ENCODE results near the gene C1orf167.

The C1orf167 gene

DNA sequence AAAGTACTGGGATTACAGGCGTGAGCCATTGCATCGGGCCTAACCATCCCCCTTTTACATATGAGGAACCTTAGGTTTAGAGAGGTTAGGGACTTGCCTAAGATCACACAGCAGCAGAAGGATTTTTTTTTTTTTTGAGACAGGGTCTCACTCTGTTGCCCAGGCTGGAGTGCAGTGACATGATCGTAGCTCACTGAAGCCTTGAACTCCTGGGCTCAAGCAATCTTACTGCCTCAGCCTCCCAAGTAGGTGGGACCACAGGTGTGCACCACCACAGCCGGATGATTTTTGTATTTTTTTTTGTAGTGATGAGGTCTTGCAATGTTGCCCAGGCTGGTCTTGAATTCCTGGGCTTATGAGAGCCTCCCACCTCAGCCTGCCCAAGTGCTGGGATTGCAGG, 2.2 kb upstream of the C1orf167 start:
- TF ChIP-seq POLR2AphosphoS5 (IDR thresholded peaks at IDR 0.05; ENCODE audit: low read depth, low read length): no peak
- no peak for TF ChIP-seq PAX5 (IDR thresholded peaks at IDR 0.05; ENCODE audit: insufficient read depth, low read length, severe bottlenecking)
- TF ChIP-seq SPI1 (IDR thresholded peaks at IDR 0.05; ENCODE audit: low read depth, low read length): no peak
- no peak for TF ChIP-seq POU2F2 (IDR thresholded peaks at IDR 0.05; ENCODE audit: low read depth, low read length)
- no peak for TF ChIP-seq POLR2A (IDR thresholded peaks at IDR 0.05; ENCODE audit: low read depth, low read length)
- no peak for TF ChIP-seq TAF1 (IDR thresholded peaks at IDR 0.05; ENCODE audit: low read depth, low read length)
- FAIRE-seq (no peak), DNase-seq (ENCODE audit: insufficient read length, low spot score) (no peak)

DNA sequence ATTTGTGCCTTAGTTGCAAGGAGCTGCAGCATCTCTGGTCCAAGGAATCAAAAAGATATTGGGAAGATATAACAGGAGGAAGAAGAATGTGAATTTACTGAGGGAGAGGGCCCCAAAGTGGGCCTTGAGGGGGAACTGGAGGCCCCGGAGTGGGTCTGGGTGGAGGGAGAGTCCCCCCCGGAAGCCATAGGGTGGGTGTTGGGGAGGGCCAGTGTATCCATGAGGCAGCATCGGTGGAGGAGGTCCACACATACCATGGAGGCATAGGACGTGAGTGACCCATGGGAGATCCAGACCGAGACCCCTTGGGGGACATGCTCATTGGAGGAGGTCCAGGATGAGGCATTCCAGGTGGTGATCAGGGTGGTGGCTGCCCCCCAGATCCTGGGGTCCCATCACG, 708 bp upstream of the C1orf167 start:
- TF ChIP-seq TAF1 (IDR thresholded peaks at IDR 0.05; ENCODE audit: low read depth, low read length): no peak
- TF ChIP-seq POU2F2 (IDR thresholded peaks at IDR 0.05; ENCODE audit: low read depth, low read length): no peak
- TF ChIP-seq POLR2A (IDR thresholded peaks at IDR 0.05; ENCODE audit: low read depth, low read length): no peak
- TF ChIP-seq SPI1 (IDR thresholded peaks at IDR 0.05; ENCODE audit: low read depth, low read length): no peak
- TF ChIP-seq PAX5 (IDR thresholded peaks at IDR 0.05; ENCODE audit: insufficient read depth, low read length, severe bottlenecking): no peak
- no peak for TF ChIP-seq POLR2AphosphoS5 (IDR thresholded peaks at IDR 0.05; ENCODE audit: low read depth, low read length)
- FAIRE-seq (no peak), DNase-seq (ENCODE audit: insufficient read length, low spot score) (no peak)

DNA sequence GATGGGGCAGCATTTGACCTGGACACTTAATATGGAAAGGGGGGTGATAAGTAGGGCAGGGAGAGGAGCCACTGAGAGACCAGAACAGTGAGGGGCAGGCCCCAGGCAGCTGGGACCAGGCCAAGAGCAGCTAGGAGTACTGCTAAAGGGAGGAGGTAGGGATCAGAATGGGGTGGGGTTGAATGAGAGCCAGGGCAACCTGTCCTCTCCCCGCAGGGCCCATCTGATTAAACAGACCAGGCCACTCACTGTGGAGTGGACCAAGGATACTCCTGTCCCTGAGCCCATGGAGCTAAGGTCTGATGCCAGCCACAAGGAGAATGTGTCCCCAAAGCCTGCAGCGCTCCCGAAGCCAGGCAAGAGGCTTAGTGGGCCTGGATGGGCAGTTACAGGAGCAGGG, 2.1 kb downstream of the C1orf167 start:
- FAIRE-seq: no peak
- no peak for DNase-seq (ENCODE audit: insufficient read length, low spot score)
- TF ChIP-seq POLR2A (IDR thresholded peaks at IDR 0.05; ENCODE audit: low read depth, low read length) (no peak), PAX5 (IDR thresholded peaks at IDR 0.05; ENCODE audit: insufficient read depth, low read length, severe bottlenecking) (no peak), POU2F2 (IDR thresholded peaks at IDR 0.05; ENCODE audit: low read depth, low read length) (no peak), POLR2AphosphoS5 (IDR thresholded peaks at IDR 0.05; ENCODE audit: low read depth, low read length) (no peak), TAF1 (IDR thresholded peaks at IDR 0.05; ENCODE audit: low read depth, low read length) (no peak), SPI1 (IDR thresholded peaks at IDR 0.05; ENCODE audit: low read depth, low read length) (no peak)

- no peak for DNase-seq (ENCODE audit: insufficient read length, low spot score)
- FAIRE-seq: no peak
- TF ChIP-seq POU2F2 (IDR thresholded peaks at IDR 0.05; ENCODE audit: low read depth, low read length) (no peak), POLR2A (IDR thresholded peaks at IDR 0.05; ENCODE audit: low read depth, low read length) (no peak), PAX5 (IDR thresholded peaks at IDR 0.05; ENCODE audit: insufficient read depth, low read length, severe bottlenecking) (no peak), SPI1 (IDR thresholded peaks at IDR 0.05; ENCODE audit: low read depth, low read length) (no peak), TAF1 (IDR thresholded peaks at IDR 0.05; ENCODE audit: low read depth, low read length) (no peak), POLR2AphosphoS5 (IDR thresholded peaks at IDR 0.05; ENCODE audit: low read depth, low read length) (no peak)
These were observed 2.5 kb downstream of the C1orf167 start for GRCh38 chr1:11764519-11764918.

GRCh38 chr1:11765661-11766428, 3.9 kb downstream of the C1orf167 start:
- no peak for DNase-seq (ENCODE audit: insufficient read length, low spot score)
- TF ChIP-seq TAF1 (IDR thresholded peaks at IDR 0.05; ENCODE audit: low read depth, low read length) (no peak), SPI1 (IDR thresholded peaks at IDR 0.05; ENCODE audit: low read depth, low read length) (no peak), POLR2A (IDR thresholded peaks at IDR 0.05; ENCODE audit: low read depth, low read length) (no peak), POLR2AphosphoS5 (IDR thresholded peaks at IDR 0.05; ENCODE audit: low read depth, low read length) (no peak), PAX5 (IDR thresholded peaks at IDR 0.05; ENCODE audit: insufficient read depth, low read length, severe bottlenecking) (no peak), POU2F2 (IDR thresholded peaks at IDR 0.05; ENCODE audit: low read depth, low read length) (no peak)
- FAIRE-seq: no peak

DNA sequence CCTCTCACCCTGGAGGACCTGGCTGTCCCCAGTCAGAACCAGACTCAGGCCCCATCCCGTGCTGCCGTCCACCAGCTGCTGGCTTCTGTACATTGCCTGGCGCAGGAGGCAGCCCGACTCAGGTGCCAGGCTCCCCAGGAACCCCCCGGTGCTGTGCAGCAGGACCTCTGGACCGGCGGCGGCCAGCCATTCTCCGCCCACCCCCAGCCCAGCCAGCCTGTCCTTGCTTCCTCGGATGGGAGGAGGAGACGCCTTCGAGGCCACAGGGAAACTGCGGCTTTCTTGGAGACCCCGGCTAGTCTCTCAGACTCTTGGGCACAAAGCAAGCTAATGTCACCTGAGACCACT, 4.4 kb downstream of the C1orf167 start:
- FAIRE-seq (no peak), DNase-seq (ENCODE audit: insufficient read length, low spot score) (no peak)
- no peak for TF ChIP-seq SPI1 (IDR thresholded peaks at IDR 0.05; ENCODE audit: low read depth, low read length)
- no peak for TF ChIP-seq PAX5 (IDR thresholded peaks at IDR 0.05; ENCODE audit: insufficient read depth, low read length, severe bottlenecking)

DNA sequence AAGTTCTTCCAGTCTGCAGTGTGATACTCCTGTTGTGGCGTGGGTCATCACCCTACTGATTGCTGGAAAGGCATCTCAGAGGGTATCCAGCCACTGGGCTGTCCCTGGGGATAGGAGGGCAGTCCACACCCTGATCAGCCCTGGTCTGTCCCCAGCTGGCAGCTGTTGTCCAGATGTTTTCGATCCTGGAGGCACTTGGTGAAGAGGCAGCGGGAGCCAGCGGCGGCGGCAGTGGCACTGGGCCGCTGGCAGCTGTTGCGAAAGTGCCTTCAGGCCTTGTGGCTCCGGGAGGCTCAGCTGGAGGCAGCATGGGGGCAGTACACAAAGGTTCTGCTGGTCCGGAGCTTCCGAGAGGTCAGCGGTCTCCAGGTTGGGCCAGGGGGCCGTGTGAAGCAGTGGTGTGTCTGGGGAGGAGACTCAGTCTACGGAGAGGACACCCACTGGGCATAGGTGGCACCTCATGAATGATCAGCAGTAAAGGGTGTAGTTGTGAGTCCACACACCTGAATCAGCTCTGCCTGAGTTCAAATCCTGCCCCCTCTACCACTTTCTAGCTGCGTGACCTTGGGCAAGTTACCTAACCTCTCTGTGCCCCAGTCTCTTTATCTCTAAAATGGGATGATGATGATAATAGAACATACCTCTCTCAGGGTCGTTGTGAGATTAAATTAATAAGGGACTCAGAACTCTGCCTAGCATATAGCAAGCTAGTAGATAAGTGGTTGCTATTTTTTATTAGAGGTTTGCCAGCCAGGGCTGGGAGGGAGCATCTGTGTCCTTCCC, 6.1 kb downstream of the C1orf167 start:
- no peak for TF ChIP-seq PAX5 (IDR thresholded peaks at IDR 0.05; ENCODE audit: insufficient read depth, low read length, severe bottlenecking)
- no peak for TF ChIP-seq SPI1 (IDR thresholded peaks at IDR 0.05; ENCODE audit: low read depth, low read length)
- TF ChIP-seq POU2F2 (IDR thresholded peaks at IDR 0.05; ENCODE audit: low read depth, low read length): no peak
- no peak for DNase-seq (ENCODE audit: insufficient read length, low spot score)
- FAIRE-seq: no peak

DNA sequence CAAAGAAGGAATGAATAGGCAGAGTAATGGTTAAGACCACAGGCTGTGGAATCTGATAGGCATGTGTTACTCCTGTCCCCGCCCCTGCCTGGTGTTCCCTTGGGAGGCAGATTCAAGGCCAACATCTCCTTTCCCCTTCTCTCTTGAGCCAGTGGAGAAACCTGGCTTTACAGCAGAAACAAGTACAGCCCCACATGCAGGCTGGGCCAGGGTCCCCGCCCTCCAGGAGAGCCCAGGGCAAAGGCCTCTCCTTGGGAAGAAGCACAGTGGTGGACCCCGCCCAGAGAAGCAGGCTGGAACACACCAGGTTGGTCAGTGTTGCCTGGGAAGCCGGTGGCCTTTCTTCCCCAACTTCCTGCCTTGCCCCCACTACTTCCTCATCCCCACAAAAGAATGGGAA, 6.8 kb downstream of the C1orf167 start:
- DNase-seq (ENCODE audit: insufficient read length, low spot score) (no peak), FAIRE-seq (no peak)
- no peak for TF ChIP-seq SPI1 (IDR thresholded peaks at IDR 0.05; ENCODE audit: low read depth, low read length)
- no peak for TF ChIP-seq TAF1 (IDR thresholded peaks at IDR 0.05; ENCODE audit: low read depth, low read length)
- no peak for TF ChIP-seq PAX5 (IDR thresholded peaks at IDR 0.05; ENCODE audit: insufficient read depth, low read length, severe bottlenecking)
- TF ChIP-seq POLR2A (IDR thresholded peaks at IDR 0.05; ENCODE audit: low read depth, low read length): no peak
- TF ChIP-seq POU2F2 (IDR thresholded peaks at IDR 0.05; ENCODE audit: low read depth, low read length): no peak
- TF ChIP-seq POLR2AphosphoS5 (IDR thresholded peaks at IDR 0.05; ENCODE audit: low read depth, low read length): no peak

GRCh38 chr1:11769274-11769673, 7.3 kb downstream of the C1orf167 start:
- FAIRE-seq (no peak), DNase-seq (ENCODE audit: insufficient read length, low spot score) (no peak)
- TF ChIP-seq TAF1 (IDR thresholded peaks at IDR 0.05; ENCODE audit: low read depth, low read length) (no peak), POU2F2 (IDR thresholded peaks at IDR 0.05; ENCODE audit: low read depth, low read length) (no peak), SPI1 (IDR thresholded peaks at IDR 0.05; ENCODE audit: low read depth, low read length) (no peak), POLR2A (IDR thresholded peaks at IDR 0.05; ENCODE audit: low read depth, low read length) (no peak), PAX5 (IDR thresholded peaks at IDR 0.05; ENCODE audit: insufficient read depth, low read length, severe bottlenecking) (no peak), POLR2AphosphoS5 (IDR thresholded peaks at IDR 0.05; ENCODE audit: low read depth, low read length) (no peak)

Measured in GM12891 (cell line).